Skin of body (tissue), 2 donors: ENCODE results near the gene IL3. TPM values are rescaled to one million over a fixed set of nuclear protein-coding genes. Genes with fewer than 3 reads are reported as not detected.
"Not testable (repeated sequence)": the region's sequence is repeated elsewhere in the genome, so short reads cannot be mapped to it uniquely, and the experiment has no call there.

Experiments
- DNase-seq: peaks from one replicate; lab custom pipeline; 2025; lab: John Stamatoyannopoulos, UW
- total RNA-seq: library from RNA; depleted of rRNA; stranded (reverse); fragments of >200 nt; gene quantifications from one replicate; pipeline ENCODE4 v1.2.3, GENCODE V29; 2014

IL3 gene
- total RNA-seq, 1 donor from 2014 or later: not detected

DNA sequence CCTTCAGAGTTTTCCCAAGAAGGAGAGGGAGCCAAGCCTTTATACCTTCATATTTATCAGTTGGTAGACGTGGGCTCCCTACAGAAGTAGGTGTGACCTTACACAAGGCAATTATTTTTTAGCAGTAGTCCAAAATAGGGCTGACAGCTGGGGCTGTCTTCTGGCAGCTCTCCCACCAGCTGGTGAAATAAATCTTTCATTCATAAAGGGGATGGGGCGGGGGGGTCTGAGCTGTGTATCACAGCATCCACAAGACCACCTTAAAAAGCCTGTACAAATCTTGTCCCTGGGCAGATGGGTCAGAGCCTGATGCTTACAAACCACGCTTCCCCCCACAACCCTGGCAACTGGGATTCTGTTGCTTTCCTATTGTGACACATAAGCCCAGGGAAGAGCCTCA is 32.8 kb downstream of the IL3 start:
- DNase-seq: no peak

DNA sequence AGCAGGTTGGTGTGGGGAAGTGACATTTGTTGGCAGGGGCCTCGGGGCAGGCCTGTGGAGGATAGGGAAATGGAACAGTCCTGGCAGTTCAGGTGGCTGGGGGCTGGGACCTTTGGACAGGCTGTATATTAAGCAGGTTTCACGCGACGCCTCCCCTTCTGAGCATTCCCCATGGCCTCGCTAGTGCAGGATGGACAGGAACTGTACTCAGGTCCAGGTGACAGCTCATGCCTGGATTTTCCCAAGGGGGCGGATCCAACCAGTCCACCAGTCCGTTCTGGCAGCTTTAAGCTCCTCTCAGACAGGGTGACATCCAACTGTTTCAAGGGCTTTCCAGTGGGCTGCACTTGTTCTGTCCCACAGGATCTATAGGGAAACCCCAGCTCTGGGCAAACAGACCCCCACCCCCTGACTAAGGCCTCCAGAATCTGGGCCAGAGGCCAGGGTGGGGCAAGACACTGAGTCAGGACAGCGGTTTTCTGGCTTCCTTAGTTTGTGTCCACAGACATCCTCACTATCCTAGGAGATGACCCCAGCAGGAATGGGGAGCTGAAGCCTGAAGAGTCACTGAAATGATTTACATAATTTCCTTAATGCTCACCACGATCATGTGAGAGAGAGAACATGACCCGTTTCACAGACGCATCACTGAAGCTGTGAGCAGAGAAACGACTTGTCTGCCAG is 34.1 kb downstream of the IL3 start:
- DNase-seq: no peak

DNA sequence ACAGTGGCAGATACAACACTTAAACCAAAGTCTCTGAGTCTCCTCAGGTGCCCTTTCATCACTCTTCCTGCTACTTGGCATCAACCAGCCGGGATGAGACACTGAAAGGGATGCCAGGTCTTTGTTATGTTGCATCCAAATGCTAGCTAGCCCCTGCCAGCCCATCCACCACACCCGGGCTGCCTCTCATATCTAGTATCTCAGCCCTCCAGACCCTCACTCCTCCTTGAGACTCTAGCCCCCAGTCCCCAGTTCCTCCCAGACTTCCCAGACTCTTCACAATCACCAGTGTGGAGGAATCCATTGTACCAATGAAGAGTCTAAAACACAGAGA is 34.6 kb downstream of the IL3 start:
- no peak for DNase-seq

DNA sequence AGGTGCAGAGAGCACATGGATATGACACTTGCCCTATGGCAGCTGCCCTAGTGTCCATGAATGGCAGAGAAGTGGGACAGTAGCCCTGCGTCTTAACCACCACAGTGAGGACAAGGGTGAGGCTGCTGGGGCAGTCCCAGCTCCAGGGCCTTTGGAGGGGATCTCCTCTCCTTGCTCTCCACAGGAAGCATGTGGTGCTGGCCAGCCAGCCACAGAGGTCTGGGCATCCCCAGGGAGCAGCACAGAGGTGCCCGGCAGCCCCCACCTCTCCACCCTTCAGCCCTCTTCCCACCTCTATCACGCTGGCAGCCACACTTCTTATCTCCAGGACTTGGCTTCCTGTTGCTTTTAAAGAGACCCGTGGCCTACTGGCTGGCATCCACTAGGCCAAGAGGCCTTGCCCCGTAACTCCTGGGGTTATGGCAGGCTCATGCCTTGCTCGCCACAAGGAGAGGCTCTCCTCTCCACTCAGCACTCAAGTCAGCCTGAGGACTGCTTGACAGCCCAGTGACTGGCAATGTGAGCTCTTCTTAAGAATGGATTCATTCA is 35.0 kb downstream of the IL3 start:
- DNase-seq: no peak

DNA sequence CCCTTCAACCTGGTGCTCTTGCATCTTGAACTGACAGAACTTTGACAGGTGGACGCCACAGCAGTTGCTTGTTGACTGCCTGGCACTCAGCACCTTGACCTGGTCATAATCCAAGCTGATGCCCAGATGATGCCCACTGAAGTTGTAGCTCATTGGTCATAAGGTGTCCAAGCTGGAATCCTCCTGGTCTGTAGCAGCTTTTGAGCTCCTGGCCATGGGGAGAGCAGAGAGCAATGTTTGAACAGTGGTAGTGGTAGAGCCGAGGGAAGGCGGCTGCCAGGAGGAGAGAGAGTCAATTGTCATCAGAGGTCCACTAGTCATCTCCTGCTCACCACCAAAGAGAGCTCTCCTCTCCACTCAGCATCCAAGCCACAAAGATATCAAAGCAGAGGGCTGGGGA is 36.4 kb downstream of the IL3 start:
- no peak for DNase-seq

DNA sequence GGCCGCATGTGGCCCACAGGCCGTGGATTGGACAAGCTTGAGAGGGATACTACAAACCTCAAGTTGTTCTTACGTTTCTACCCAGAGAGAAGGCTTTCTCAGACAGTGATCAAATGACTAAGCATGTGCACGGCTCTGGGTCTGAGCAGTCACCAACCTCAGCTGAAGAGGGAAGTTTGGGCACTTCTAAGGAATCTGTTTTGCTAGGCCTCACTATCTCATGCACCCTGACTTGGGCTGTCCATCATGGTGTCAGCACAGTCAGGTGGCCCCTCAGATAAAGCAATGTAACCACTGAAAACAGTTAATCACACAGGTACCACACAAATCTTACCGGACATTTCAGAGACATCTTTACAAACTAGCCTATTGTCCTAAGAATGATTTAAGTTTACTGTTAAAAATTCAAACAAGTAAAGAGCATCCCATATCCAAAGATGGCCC is 37.7 kb downstream of the IL3 start:
- no peak for DNase-seq

DNA sequence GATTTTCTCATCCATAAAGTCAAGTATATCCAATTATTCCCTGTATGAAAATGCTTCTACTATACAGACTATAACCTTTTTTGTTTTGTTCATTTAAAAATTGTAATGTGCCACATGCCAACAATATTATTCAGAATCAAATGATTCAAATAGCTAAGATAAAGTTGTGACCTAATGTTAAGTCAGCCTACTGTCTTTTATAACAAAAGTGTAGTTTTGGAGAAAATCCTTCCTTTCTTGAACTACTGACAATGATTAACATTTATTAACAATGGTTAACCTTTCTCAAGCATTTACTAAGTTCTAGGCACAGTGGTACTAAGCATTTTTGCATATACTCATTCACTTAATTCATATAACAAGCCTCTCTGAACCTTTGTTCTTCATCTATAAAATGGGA is 38.2 kb downstream of the IL3 start:
- no peak for DNase-seq

DNA sequence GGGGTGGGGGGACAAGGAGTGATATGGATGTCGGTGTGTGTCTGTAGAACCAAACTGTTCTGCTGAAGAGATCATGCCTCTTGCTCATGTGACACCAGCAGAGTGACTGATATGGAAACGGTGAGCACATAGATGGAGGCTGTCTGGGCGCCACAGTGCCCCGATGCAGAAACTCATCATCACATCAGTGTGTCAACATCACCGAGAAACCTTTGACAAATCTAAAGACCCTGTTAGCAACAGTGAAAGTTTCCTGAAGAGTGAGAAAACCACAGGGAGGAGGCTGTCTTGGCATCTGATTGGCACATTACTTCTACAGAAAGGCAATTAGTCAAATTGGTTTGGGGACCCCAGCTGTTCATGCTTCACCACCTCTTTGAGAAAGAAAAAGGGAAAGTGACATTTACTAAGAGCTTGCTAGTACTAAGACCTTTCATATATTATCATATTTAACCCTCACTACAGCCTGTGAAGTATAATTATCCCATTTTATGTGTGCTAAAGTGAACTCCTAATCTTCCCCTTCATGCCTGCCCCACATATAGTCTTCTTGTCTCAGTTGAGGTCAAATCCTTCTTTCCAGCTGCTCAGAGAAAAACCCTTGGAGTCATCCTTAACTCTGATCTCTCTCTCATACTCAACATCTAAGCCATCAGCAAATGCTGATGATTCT is 38.8 kb downstream of the IL3 start:
- DNase-seq: no peak

DNA sequence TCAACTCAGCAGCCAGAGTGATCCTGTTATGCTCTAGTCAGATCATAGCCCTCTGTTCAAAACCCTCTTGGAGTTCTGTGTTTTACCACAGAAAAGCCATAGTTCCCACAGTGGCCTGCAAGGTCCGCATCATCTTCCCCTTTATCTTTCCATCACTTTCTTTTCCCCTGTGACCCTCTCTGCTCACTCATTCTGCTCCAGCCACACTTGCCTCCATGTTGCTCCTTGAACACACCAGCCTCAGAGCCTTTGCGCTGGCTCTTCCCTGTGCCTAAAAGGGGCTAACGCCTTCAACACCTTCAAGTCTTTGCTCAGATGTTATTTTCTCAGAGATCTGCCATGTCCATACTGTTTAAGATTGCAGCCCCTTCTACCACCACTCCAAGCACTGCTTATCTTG is 39.5 kb downstream of the IL3 start:
- no peak for DNase-seq

DNA sequence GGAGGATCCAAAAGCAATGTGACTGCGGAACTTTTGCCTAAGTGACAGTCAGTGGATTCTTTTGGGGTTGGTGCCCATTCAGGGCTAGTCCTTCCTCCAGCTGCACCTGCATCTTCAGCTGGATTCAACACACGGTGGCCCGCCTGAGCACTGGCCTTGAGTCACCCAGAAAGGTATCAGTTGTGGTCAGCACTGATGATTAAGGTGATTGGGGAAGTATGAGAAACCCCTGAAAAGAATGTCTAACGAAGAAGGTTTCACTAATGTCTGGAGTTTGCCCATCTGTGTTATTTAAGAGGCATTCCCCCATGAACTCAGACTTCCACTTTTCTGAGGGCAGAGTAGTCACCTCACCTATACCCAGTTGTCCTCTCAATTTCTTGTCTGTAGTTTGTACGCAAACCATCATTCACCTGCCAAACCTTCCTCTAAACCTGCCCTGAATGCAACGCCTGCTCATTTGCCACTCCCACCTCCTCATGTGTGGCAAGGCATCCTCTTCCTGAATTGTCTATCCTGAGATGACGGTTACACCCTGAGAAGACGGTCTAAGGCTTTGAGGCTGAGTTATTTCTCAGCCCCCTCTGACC is 40.3 kb downstream of the IL3 start:
- DNase-seq: no peak

DNA sequence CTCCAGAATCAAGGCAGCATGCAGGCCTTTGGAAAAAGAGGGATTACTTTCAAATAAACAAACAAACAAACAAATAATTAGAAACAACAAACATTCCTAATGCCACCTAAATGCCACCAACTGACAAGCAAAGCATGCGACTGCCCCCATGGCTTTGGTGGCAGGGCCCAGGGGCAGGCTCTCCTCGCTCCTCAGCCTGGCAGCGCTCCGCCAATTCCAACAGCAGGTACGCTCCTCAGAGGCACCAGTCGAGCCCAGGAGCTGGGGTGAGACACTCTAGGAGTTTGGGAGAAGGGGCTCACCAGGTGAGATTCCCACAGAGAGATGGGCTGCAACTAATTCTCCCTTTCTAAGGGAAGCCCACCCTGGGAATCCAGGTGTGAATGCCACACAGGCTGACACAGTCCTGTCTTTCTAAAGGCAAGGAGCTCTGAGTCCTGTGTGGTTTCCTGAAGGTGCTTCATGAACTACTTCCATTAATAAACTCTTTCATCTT is 41.0 kb downstream of the IL3 start:
- no peak for DNase-seq

DNA sequence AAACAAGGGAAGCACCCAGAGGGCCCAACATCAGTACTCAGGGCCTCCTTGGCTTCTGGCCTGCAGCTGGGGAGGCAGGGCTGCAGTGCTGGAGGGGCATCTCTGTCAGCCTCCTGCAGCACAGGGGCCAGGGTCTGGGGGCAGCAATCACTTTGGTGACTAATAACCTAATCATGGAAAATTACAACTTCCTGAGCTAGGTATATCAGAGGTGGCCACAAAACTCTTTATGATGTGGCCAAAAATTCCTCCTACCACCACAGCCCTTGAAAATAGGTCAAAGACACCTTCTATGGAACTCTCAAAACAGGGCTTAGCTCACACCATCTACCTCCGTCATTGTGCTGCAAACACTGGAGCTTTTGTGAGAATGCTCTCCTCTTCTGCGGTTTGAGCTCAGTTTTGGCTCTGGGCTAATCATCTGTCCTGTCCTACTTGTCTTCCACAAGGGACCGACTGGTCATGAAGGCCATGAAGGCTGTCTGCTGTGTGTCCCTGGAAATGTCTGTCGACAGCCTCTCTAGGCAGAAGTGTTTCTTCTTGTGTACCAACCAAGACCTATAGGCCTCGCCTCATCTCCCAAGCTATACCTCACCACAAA is 41.7 kb downstream of the IL3 start:
- DNase-seq: no peak

DNA sequence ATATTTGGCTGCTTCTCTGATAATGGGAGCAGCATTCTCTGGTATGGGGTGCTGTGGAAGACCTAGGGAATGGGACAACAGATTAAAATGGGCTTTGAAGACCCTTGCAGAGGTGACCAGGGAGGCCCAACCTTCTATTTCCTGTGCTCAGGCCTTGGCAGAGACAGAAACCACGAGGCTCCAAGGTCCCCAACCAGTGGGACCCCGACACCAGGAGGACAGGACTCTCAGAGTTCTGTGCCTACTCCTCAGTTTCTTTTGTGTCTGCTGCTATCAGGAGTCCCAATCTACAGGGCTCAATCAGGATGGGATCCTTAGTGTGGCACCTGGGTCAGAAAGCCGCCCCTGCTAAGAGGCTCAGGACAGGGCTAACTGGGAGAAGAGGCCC is 42.5 kb downstream of the IL3 start:
- DNase-seq: no peak

DNA sequence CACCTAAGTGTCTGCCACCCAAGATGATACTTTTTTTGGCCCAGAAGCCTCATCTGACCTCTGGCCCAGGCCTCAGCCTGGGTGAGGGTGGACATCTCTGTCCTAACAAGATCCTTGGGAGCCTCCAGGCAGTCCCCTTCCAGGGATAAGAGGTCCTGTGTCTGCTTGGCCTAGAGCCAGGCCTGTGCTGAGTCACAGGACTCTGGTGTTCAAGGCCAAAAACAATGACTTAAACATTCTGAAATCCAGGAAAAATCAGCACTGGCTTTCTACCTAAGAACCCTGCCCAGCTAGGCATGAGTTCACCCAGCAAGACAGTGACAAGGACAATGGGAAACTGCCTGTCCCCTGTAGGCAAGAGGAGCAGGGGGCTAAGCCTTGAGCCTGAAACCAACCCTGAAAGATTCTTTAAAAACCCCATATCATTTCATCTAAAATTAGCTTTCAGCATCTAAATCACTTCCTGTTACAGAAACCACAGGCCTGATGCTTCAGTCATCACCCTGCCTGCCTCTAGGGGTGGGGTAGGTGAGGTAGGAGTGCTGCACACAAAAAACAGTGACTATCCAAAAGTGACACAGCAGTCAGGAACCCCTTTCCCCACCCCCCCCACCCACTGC is 43.0 kb downstream of the IL3 start:
- DNase-seq: peak; percentile 5

DNA sequence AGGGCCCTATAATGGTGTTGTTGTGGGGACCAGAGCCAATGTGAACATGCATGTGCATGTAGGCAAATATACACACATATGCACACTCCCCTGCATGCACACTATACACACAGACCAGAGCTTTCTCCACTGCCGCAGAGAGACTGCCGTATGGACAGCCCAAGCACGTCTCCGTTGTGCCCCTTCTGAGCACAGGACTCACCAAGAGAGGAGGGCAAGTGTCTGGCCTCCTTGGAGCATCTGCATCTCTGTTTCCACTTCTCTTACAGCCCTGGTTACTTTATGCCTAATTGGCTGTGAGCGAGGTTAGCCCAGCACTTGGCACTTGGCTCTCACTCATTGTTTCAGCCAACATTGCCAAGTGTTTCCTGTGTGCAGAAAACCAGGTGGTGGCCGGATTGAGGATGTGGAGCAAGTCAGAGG is 43.5 kb downstream of the IL3 start:
- DNase-seq: no peak

DNA sequence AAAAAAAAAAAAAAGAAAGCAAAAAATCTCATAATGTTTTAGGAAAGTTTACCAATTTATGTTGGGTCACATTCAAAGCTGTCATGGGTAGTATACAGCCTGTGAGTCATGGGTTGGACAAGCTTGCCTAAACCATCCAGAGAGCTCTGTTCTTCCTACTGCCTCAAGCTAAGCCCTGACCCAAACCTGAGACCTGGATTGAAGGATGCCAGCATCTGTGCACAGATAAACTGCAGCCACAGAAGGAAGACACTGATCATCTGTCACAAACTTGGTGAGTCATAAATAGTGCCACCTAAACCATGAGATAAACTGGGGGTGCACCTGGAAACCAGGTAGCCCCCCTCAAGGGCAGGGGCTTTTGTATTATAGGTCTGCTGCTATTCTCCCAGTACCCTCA is 44.1 kb downstream of the IL3 start:
- no peak for DNase-seq

DNA sequence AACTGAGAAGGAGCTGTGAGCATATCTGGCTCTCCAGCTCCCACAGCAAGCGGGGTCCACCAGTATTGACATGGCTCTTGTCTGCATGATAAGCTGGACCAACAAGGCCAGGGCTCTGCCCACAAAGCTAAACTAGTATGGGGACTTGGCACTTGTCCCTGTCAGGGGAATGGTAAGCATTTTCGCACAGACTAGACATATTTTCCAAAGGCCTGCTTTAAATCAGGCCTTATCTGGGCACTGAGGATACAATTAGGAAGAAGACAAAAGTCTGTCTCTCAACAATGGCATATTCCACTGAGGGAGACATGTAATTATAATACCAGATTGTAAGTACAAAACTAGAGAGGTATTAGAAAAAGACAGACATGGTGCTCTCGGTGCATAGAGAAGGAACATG is 45.2 kb downstream of the IL3 start:
- DNase-seq: no peak

DNA sequence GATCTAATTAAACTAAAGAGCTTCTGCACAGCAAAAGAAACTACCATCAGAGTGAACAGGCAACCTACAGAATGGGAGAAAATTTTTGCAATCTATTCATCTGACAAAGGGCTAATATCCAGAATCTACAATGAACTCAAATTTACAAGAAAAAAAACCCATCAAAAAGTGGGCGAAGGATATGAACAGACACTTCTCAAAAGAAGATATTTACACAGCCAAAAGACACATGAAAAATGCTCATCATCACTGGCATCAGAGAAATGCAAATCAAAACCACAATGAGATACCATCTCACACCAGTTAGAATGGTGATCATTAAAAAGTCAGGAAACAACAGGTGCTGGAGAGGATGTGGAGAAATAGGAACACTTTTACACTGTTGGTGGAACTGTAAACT is 48.0 kb downstream of the IL3 start:
- not testable (repeated sequence) for DNase-seq

DNA sequence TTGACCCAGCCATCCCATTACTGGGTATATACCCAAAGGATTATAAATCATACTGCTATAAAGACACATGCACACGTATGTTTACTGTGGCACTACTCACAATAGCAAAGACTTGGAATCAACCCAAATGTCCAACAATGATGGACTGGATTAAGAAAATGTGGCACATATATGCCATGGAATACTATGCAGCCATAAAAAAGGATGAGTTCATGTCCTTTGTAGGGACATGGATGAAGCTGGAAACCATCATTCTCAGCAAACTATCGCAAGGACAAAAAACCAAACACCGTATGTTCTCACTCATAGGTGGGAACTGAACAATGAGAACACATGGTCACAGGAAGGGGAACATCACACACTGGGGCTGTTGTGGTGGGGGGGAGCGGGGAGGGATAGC is 48.5 kb downstream of the IL3 start:
- not testable (repeated sequence) for DNase-seq

DNA sequence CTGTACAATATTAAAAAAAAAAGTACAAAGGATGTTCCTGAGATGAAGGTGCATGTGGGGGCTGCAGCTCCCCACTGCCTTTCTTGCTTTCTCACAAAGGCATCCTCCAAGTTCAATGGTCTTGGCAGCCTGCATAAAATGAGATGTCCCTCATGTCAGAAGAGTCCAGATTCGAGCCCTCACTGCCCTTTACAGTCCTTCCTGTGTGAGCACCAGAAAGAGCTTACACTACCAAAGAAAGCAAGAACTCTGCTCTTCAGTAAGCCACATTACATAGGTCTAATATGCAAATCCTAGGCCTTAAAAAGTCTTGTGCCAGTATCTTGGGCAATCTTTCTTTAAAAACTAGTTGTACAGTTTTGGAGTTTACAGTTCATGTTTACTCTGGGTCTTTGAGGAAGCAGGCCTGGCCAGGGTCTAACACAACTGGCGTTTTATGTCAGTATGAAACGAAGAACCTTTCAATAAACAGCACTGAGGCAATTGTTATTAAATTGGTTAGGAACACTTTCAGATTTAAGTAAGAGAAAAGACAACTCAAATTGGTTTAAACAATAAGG is 49.1 kb downstream of the IL3 start:
- no peak for DNase-seq

DNA sequence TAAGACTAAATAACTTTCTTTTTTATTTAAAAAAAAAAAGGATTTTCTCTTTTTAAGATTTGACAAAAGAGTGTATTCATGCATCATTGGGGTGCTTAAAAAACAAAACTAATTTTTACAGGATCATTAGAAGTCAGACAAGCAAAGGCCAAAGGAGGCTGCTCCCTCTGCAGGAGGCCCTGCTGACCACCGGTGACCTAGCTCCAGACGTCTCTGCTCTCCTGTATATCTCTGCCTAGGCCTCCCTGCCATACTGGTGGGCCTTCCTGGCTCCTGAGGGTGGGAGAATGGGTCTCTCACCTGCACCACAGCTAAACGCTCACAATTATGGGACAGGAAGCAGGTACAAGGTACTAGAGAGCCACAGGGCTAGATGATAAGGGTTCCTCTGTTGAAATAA is 49.7 kb downstream of the IL3 start:
- DNase-seq: no peak
